Activated CD8-positive, alpha-beta T cell treated with anti-CD3 and anti-CD28 coated beads for 36 hours (primary cell): Measurements from ENCODE around the gene KRT2. TPM values are rescaled to one million over a fixed set of nuclear protein-coding genes. Genes with fewer than 3 reads are reported as not detected.

Source experiments
- ATAC-seq: fragments of 200-7000 bp; cut with Tn5 transposase; one replicate; pipeline ENCODE4 v1.10.0; 2021; ENCODE audit warnings: mild to moderate bottlenecking, moderate library complexity
- CTCF ChIA-PET: fragments of 350-600 bp; sonication (Branson Sonifier 250); formaldehyde crosslinking; loops from one replicate; lab custom pipeline; 2021; ENCODE audit warnings: antibody characterized with exemption; lab: Charles Lee
- POLR2A ChIA-PET: fragments of 350-600 bp; sonication (Branson Sonifier 250); formaldehyde crosslinking; loops from one replicate; lab custom pipeline; 2021; ENCODE audit warnings: antibody characterized with exemption; lab: Charles Lee
- DNase-seq: peaks from one replicate; pipeline ENCODE4 v3.0.0-alpha.2; 2020
- H3K27ac Mint-ChIP-seq: one replicate; pipeline ENCODE4 v1.8.0; 2021; ENCODE audit warnings: mild to moderate bottlenecking, mixed read lengths
- H3K27me3 Mint-ChIP-seq: one replicate; pipeline ENCODE4 v1.8.0; 2021; ENCODE audit warnings: mixed read lengths
- H3K36me3 Mint-ChIP-seq: one replicate; pipeline ENCODE4 v1.8.0; 2021; ENCODE audit warnings: low read depth, mixed read lengths
- H3K4me1 Mint-ChIP-seq: one replicate; pipeline ENCODE4 v1.8.0; 2021; ENCODE audit warnings: low read depth, mixed read lengths
- H3K4me3 Mint-ChIP-seq: one replicate; pipeline ENCODE4 v1.8.0; 2021; ENCODE audit warnings: mild to moderate bottlenecking, moderate library complexity, mixed read lengths
- H3K9me3 Mint-ChIP-seq: one replicate; pipeline ENCODE4 v1.8.0; 2021; ENCODE audit warnings: mixed read lengths
- CTCF ChIP-seq: fragments of 200-600 bp; IDR thresholded peaks from one replicate; pipeline ENCODE4 v1.8.0; 2022; ENCODE audit warnings: antibody characterized with exemption, mild to moderate bottlenecking
- intact Hi-C: fragments of 100-400 bp; cut with micrococcal nuclease; formaldehyde crosslinking; loops from one replicate; pipeline ENCODE4 v1.10.0; 2022
- total RNA-seq, 2 experiments: library from RNA; stranded (reverse); gene quantifications; one replicate each; pipeline ENCODE4 v1.2.3, GENCODE V29; 2021

The KRT2 gene
- total RNA-seq, 2 experiments from 2014 or later: not detected

GRCh38 chr12:52629281-52630007 lies 22.6 kb downstream of the KRT2 start:
- no peak for TF ChIP-seq CTCF
- Mint-ChIP-seq H3K9me3 (no peaks in the 10 kb centered on the region), H3K4me1 (peaks cover 56% of the 10 kb centered on the region), H3K4me3 (no peak overlapping the region), H3K27me3 (no peaks in the 10 kb centered on the region), H3K27ac (no peak overlapping the region), H3K36me3 (no peaks in the 10 kb centered on the region)
- ChIA-PET POLR2A (no interaction called here), CTCF (no interaction called here)
- DNase-seq: no peak
- ATAC-seq: no peak
- intact Hi-C loops: no loop called here

DNA sequence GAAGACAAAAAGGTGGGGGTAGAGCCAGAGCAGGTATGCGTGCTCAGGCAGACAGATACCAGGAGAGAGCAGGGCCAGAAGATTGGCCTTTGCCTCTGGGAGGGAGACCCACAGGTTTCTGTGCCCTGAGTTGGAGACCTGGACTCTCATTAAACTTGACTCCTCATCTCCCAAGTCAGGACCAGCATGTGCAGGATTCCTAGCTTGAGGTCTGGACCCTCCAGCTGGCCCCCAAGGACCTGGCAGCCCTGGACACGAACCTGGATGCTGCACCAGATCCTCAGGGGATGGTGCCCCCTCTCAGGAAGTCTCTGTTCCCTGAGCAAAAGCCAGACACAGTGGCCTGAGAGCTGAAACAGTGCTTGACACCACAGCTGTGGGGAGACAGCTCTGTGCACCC lies 23.2 kb downstream of the KRT2 start:
- Mint-ChIP-seq H3K27me3 (no peaks in the 10 kb centered on the region), H3K4me3 (no peak overlapping the region), H3K36me3 (no peaks in the 10 kb centered on the region), H3K27ac (no peak overlapping the region), H3K4me1 (peaks cover 51% of the 10 kb centered on the region), H3K9me3 (no peaks in the 10 kb centered on the region)
- ChIA-PET CTCF (no interaction called here), POLR2A (no interaction called here)
- ATAC-seq (no peak), DNase-seq (no peak)
- intact Hi-C loops: no loop called here
- no peak for TF ChIP-seq CTCF

GRCh38 chr12:52628111-52628507 lies 23.9 kb downstream of the KRT2 start:
- ATAC-seq (no peak), DNase-seq (no peak)
- peaks cover 45% of the 10 kb centered on the region for H3K4me1 Mint-ChIP-seq
- CTCF ChIA-PET: no interaction called here
- POLR2A ChIA-PET: no interaction called here
- no peak for TF ChIP-seq CTCF
- peaks cover 2% of the 10 kb centered on the region for H3K9me3 Mint-ChIP-seq
- H3K27ac Mint-ChIP-seq: no peak overlapping the region
- no peaks in the 10 kb centered on the region for H3K27me3 Mint-ChIP-seq
- no peak overlapping the region for H3K4me3 Mint-ChIP-seq
- H3K36me3 Mint-ChIP-seq: no peaks in the 10 kb centered on the region
- intact Hi-C loops: no loop called here

GRCh38 chr12:52627395-52628110 lies 24.5 kb downstream of the KRT2 start:
- H3K4me3 Mint-ChIP-seq: no peak overlapping the region
- ATAC-seq (no peak), DNase-seq (no peak)
- no peak overlapping the region for H3K27ac Mint-ChIP-seq
- peaks cover 39% of the 10 kb centered on the region for H3K4me1 Mint-ChIP-seq
- H3K36me3 Mint-ChIP-seq: peaks cover 3% of the 10 kb centered on the region
- no peaks in the 10 kb centered on the region for H3K27me3 Mint-ChIP-seq
- peaks cover 6% of the 10 kb centered on the region for H3K9me3 Mint-ChIP-seq
- no peak for TF ChIP-seq CTCF
- CTCF ChIA-PET: interaction anchor here (0.7 kb wide), 1 partner anchor 253 kb away, joined by 3 read pairs; no protein-coding TSS in a partner anchor
- POLR2A ChIA-PET: interaction anchor here (1.6 kb wide), 1 partner anchor 10 kb away, joined by 4 read pairs; no protein-coding TSS in a partner anchor
- intact Hi-C loops: no loop called here

DNA sequence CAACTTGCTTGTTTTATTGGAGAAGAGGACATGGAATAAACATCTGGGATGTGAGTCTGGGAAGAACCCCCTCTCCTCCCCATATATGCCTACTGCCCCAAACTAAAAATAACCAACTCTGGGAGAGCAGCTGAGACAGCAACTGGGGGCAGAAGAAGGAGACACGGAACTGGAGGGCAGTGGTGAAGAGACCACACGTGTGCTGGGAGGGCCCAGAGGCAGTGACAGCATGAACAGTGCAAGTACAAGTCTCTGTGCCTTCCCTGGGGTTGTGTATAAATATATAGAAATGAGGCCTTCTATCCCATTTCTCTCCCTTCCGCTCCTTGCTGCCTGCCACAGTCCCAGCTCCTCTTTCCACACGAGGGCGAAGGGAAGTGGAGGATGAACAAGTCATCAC lies 29.7 kb downstream of the KRT2 start:
- ATAC-seq: no peak
- Mint-ChIP-seq H3K36me3 (peaks cover 3% of the 10 kb centered on the region), H3K27ac (no peak overlapping the region), H3K4me3 (no peak overlapping the region), H3K27me3 (no peaks in the 10 kb centered on the region), H3K9me3 (peaks cover 6% of the 10 kb centered on the region), H3K4me1 (peaks cover 25% of the 10 kb centered on the region)
- CTCF ChIA-PET: no interaction called here
- no peak for DNase-seq
- TF ChIP-seq CTCF: no peak
- POLR2A ChIA-PET: interaction anchor here (0.7 kb wide), 1 partner anchor 186 kb away, joined by 3 read pairs; no protein-coding TSS in a partner anchor
- intact Hi-C loops: no loop called here
